Measurements from ENCODE around the gene ATP8B1.

The ATP8B1 gene

GRCh38 chr18:57759650-57760049 lies 43.5 kb downstream of the ATP8B1 start:
- no peak for DNase-seq (ENCODE audit: extremely low read depth, insufficient read length)
- no peak overlapping the region for H3K4me3 ChIP-seq (replicated peaks; ENCODE audit: low read depth, low read length)
- TF ChIP-seq CTCF (IDR thresholded peaks at IDR 0.05; ENCODE audit: insufficient read depth, low read length, poor library complexity, severe bottlenecking), result no peak
- H3K27me3 ChIP-seq (replicated peaks; ENCODE audit: control insufficient read depth, insufficient read depth, low read length), result no peaks in the 10 kb centered on the region
- H3K36me3 ChIP-seq (ENCODE audit: control insufficient read depth, insufficient read depth, low read length), result no peaks in the 10 kb centered on the region

GRCh38 chr18:57755473-57756067 lies 47.5 kb downstream of the ATP8B1 start:
- no peak overlapping the region for H3K4me3 ChIP-seq (replicated peaks; ENCODE audit: low read depth, low read length)
- no peaks in the 10 kb centered on the region for H3K27me3 ChIP-seq (replicated peaks; ENCODE audit: control insufficient read depth, insufficient read depth, low read length)
- no peaks in the 10 kb centered on the region for H3K36me3 ChIP-seq (ENCODE audit: control insufficient read depth, insufficient read depth, low read length)
- TF ChIP-seq CTCF (IDR thresholded peaks at IDR 0.05; ENCODE audit: insufficient read depth, low read length, poor library complexity, severe bottlenecking), result no peak
- DNase-seq (ENCODE audit: extremely low read depth, insufficient read length), result no peak

DNA sequence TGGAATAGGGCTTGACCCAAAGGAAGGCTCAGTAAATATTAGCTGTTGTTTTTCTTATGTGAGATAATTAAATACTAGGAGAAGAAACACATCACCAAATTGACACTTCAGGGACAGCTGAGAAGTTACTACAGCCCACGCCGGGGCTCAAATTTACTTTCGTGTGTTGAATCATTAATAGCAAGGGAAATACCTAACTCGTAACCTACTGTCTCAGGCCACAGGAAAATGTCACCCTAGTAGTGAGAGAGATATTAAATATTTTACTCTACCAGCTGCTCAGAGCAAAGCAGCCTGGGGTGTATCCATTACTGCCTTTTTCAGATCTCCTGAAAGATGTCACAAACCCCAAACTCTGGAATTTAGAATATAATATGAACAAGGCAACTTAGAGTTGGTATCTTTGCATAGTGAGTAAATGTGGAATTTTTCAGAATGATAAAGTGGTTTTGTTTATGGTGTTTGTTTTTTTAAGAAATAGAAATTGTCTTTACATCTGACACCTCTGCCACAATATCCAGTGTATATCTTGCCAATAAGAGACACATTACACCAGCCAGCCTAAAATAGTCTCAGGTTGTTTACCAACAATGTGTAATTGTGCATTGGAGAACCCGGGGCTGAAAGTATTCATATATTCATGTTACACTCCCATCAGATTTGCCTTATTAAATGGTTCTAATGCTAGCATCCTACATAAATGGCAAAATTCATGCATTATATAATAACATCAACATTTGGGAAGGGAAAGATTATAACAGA lies 48.4 kb downstream of the ATP8B1 start:
- DNase-seq (ENCODE audit: extremely low read depth, insufficient read length), result no peak
- Histone ChIP-seq H3K36me3 (ENCODE audit: control insufficient read depth, insufficient read depth, low read length) (no peaks in the 10 kb centered on the region), H3K27me3 (replicated peaks; ENCODE audit: control insufficient read depth, insufficient read depth, low read length) (no peaks in the 10 kb centered on the region), H3K4me3 (replicated peaks; ENCODE audit: low read depth, low read length) (no peak overlapping the region)
- no peak for TF ChIP-seq CTCF (IDR thresholded peaks at IDR 0.05; ENCODE audit: insufficient read depth, low read length, poor library complexity, severe bottlenecking)

DNA sequence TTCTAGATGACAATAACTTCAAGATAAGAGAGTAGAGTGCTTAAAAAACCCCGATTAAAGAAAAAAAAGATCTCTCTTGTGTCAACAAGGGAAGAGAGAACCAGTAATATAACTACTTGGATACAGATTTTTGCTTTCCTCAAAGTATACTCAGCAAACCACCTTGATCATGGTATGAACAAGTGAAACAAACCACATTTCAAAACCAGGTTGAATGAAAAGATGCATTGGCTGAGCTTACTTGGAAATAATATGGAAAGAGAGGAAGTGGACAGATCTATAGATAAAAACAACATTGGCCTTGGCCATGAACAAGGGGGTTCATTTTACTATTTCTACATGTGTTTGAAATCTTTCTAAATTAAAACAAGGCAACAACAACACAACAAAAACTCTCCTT lies 50.1 kb downstream of the ATP8B1 start:
- Histone ChIP-seq H3K27me3 (replicated peaks; ENCODE audit: control insufficient read depth, insufficient read depth, low read length) (no peaks in the 10 kb centered on the region), H3K36me3 (ENCODE audit: control insufficient read depth, insufficient read depth, low read length) (no peaks in the 10 kb centered on the region), H3K4me3 (replicated peaks; ENCODE audit: low read depth, low read length) (no peak overlapping the region)
- TF ChIP-seq CTCF (IDR thresholded peaks at IDR 0.05; ENCODE audit: insufficient read depth, low read length, poor library complexity, severe bottlenecking), result no peak
- no peak for DNase-seq (ENCODE audit: extremely low read depth, insufficient read length)

GRCh38 chr18:57749604-57749970 lies 53.5 kb downstream of the ATP8B1 start:
- Histone ChIP-seq H3K36me3 (ENCODE audit: control insufficient read depth, insufficient read depth, low read length) (no peaks in the 10 kb centered on the region), H3K27me3 (replicated peaks; ENCODE audit: control insufficient read depth, insufficient read depth, low read length) (no peaks in the 10 kb centered on the region), H3K4me3 (replicated peaks; ENCODE audit: low read depth, low read length) (no peak overlapping the region)
- DNase-seq (ENCODE audit: extremely low read depth, insufficient read length), result no peak
- TF ChIP-seq CTCF (IDR thresholded peaks at IDR 0.05; ENCODE audit: insufficient read depth, low read length, poor library complexity, severe bottlenecking), result no peak
